GM18519 (cell line): ENCODE data around the gene DIS3.
A peak's percentile ranks its signal among the peaks of the same experiment; 100 is the strongest.
"Not testable (repeated sequence)": the region's sequence is repeated elsewhere in the genome, so short reads cannot be mapped to it uniquely, and the experiment has no call there.

Experiments
- ATAC-seq: cut with Tn5 transposase; IDR thresholded peaks from one replicate; pipeline ENCODE4 v1.9.1; 2021; ENCODE audit warnings: mild to moderate bottlenecking, moderate library complexity; ENCODE audit not compliant: unreplicated experiment, low FRiP score

The DIS3 gene

GRCh38 chr13:72745260-72745659 lies 36.4 kb downstream of the DIS3 start:
- ATAC-seq, result no peak

GRCh38 chr13:72740015-72740414 lies 41.7 kb downstream of the DIS3 start:
- ATAC-seq, result no peak

- ATAC-seq, result no peak
Observed at GRCh38 chr13:72737033-72737432, 44.7 kb downstream of the DIS3 start.

- ATAC-seq, result no peak
Observed at GRCh38 chr13:72728290-72728605, 53.5 kb downstream of the DIS3 start.

GRCh38 chr13:72727417-72728289 lies 54.0 kb downstream of the DIS3 start, which contains the start of the genes BORA and MZT1:
BORA (plus strand) TSS chr13:72727923; CDS start chr13:72728941, 1,018 bp downstream.
MZT1 (minus strand) TSS chr13:72727629; CDS start chr13:72727602, 27 bp downstream.
- ATAC-seq, result peak; percentile 98

- peak; percentile 3 for ATAC-seq
Observed at GRCh38 chr13:72726726-72727416, 54.8 kb downstream of the DIS3 start.

GRCh38 chr13:72726185-72726584 lies 55.5 kb downstream of the DIS3 start:
- not testable (repeated sequence) for ATAC-seq

- ATAC-seq, result no peak
Observed at GRCh38 chr13:72716776-72717175, 64.9 kb downstream of the DIS3 start.
